Smooth muscle cell (in vitro differentiated cells): ENCODE results near the gene FKBP8. TPM values are rescaled to one million over a fixed set of nuclear protein-coding genes. Genes with fewer than 3 reads are reported as not detected.

Source experiments
- DNase-seq: peaks from one replicate; lab custom pipeline; 2025; ENCODE audit not compliant: unreplicated experiment; lab: John Stamatoyannopoulos, UW
- H2AFZ ChIP-seq: fragments of 200-600 bp; sonication (generic); 2 replicates; pipeline ENCODE4 v1.6.0; 2016; ENCODE audit warnings: antibody characterized with exemption, low read depth, mild to moderate bottlenecking
- H3F3A ChIP-seq: fragments of 200-600 bp; sonication (generic); 2 replicates; pipeline ENCODE4 v1.6.0; 2017; ENCODE audit warnings: antibody characterized with exemption, low read depth
- H3K27ac ChIP-seq: fragments of 200-600 bp; sonication (generic); 2 replicates; pipeline ENCODE4 v1.5.1; 2016; ENCODE audit warnings: low read depth, mild to moderate bottlenecking
- H3K27me3 ChIP-seq: fragments of 200-600 bp; sonication (generic); 2 replicates; pipeline ENCODE4 v1.6.1; 2016; ENCODE audit warnings: low read depth, mild to moderate bottlenecking
- H3K36me3 ChIP-seq: fragments of 200-600 bp; sonication (generic); 2 replicates; pipeline ENCODE4 v1.5.1; 2016; ENCODE audit warnings: low read depth
- H3K4me1 ChIP-seq: fragments of 200-600 bp; sonication (generic); 2 replicates; pipeline ENCODE4 v1.5.1; 2016; ENCODE audit warnings: low read depth
- H3K4me2 ChIP-seq: fragments of 200-600 bp; sonication (generic); 2 replicates; pipeline ENCODE4 v1.6.0; 2016; ENCODE audit warnings: mild to moderate bottlenecking
- H3K4me3 ChIP-seq: fragments of 200-600 bp; sonication (generic); 2 replicates; pipeline ENCODE4 v1.5.1; 2016; ENCODE audit warnings: mild to moderate bottlenecking
- H3K79me2 ChIP-seq: fragments of 200-600 bp; sonication (generic); 2 replicates; pipeline ENCODE4 v1.6.0; 2016; ENCODE audit warnings: low read depth, mild to moderate bottlenecking
- H3K9ac ChIP-seq: fragments of 200-600 bp; sonication (generic); 2 replicates; pipeline ENCODE4 v1.6.0; 2016; ENCODE audit warnings: low read depth
- H3K9me3 ChIP-seq: fragments of 200-600 bp; sonication (generic); replicated peaks from 2 replicates; pipeline ENCODE4 v1.5.1; 2016; ENCODE audit warnings: low read depth
- H4K20me1 ChIP-seq: fragments of 200-600 bp; sonication (generic); 2 replicates; pipeline ENCODE4 v1.6.0; 2016; ENCODE audit warnings: low read depth
- CTCF ChIP-seq: fragments of 200-600 bp; sonication (generic); IDR thresholded peaks from 2 replicates; pipeline ENCODE4 v1.5.1; 2017; ENCODE audit warnings: borderline replicate concordance, mild to moderate bottlenecking, antibody characterized with exemption; ENCODE audit not compliant: insufficient read depth, poor library complexity, severe bottlenecking
- WGBS: methylation state at CpG from one replicate; pipeline ENCODE4 v1.1.7; 2016; ENCODE audit warnings: low lambda C conversion rate; 5-methylcytosine and 5-hydroxymethylcytosine counted together
- polyA plus RNA-seq: library from polyadenylated mRNA; unstranded; fragments of >200 nt; fragmentation: Nextera tagmentation; extraction: Ambion mirVana; gene quantifications from 2 replicates; pipeline ENCODE4 v1.2.1, GENCODE V29; 2016
- total RNA-seq: library from RNA; depleted of rRNA; stranded (reverse); fragments of >200 nt; gene quantifications from 2 replicates; pipeline ENCODE4 v1.2.3, GENCODE V29; 2014

The FKBP8 gene
- total and polyA plus RNA-seq, 2 experiments from 2014 or later, result 143 to 358 TPM

- Histone ChIP-seq H3K4me3 (no peak overlapping the region), H3K27me3 (no peaks in the 10 kb centered on the region), H3K27ac (no peak overlapping the region), H3K9me3 (no peaks in the 10 kb centered on the region), H3K4me1 (peaks cover 3% of the 10 kb centered on the region), H4K20me1 (no peaks in the 10 kb centered on the region), H3K36me3 (no peaks in the 10 kb centered on the region), H3F3A (no peaks in the 10 kb centered on the region), H2AFZ (no peak overlapping the region), H3K79me2 (peaks cover 16% of the 10 kb centered on the region), H3K9ac (no peak overlapping the region), H3K4me2 (no peak overlapping the region)
- no peak for TF ChIP-seq CTCF
- DNase-seq, result no peak
- 97% methylated on average over 21 of the region's 22 CpGs for WGBS
These were observed 5.3 kb downstream of the FKBP8 start for GRCh38 chr19:18538115-18538514.

- Histone ChIP-seq H3K9me3 (no peaks in the 10 kb centered on the region), H3K27me3 (no peaks in the 10 kb centered on the region), H3K4me1 (peaks cover 1% of the 10 kb centered on the region), H4K20me1 (no peaks in the 10 kb centered on the region), H3K4me2 (no peak overlapping the region), H3K36me3 (no peaks in the 10 kb centered on the region), H3K9ac (no peak overlapping the region), H2AFZ (no peak overlapping the region), H3F3A (no peaks in the 10 kb centered on the region), H3K4me3 (no peak overlapping the region), H3K79me2 (peaks cover 13% of the 10 kb centered on the region), H3K27ac (no peak overlapping the region)
- TF ChIP-seq CTCF, result no peak
- DNase-seq, result no peak
- WGBS, result over 99% methylated on average over 17 of the region's 17 CpGs
These were observed 5.9 kb downstream of the FKBP8 start for GRCh38 chr19:18537431-18537830.

- Histone ChIP-seq H2AFZ (no peak overlapping the region), H3K4me3 (no peak overlapping the region), H3K9me3 (no peaks in the 10 kb centered on the region), H4K20me1 (no peaks in the 10 kb centered on the region), H3F3A (no peaks in the 10 kb centered on the region), H3K79me2 (peaks cover 6% of the 10 kb centered on the region), H3K27me3 (no peaks in the 10 kb centered on the region), H3K4me2 (no peak overlapping the region), H3K27ac (no peak overlapping the region), H3K36me3 (no peaks in the 10 kb centered on the region), H3K9ac (no peak overlapping the region), H3K4me1 (no peaks in the 10 kb centered on the region)
- TF ChIP-seq CTCF, result no peak
- 98% methylated on average over 10 of the region's 10 CpGs for WGBS
- DNase-seq, result no peak
These were observed 6.9 kb downstream of the FKBP8 start for GRCh38 chr19:18536475-18536874.

GRCh38 chr19:18533058-18533457, 10.3 kb downstream of the FKBP8 start:
- Histone ChIP-seq H3K27ac (no peak overlapping the region), H3K79me2 (no peaks in the 10 kb centered on the region), H3K9me3 (no peaks in the 10 kb centered on the region), H3K4me1 (no peaks in the 10 kb centered on the region), H2AFZ (no peak overlapping the region), H3K9ac (no peak overlapping the region), H3F3A (no peaks in the 10 kb centered on the region), H4K20me1 (no peaks in the 10 kb centered on the region), H3K36me3 (no peaks in the 10 kb centered on the region), H3K27me3 (no peaks in the 10 kb centered on the region), H3K4me3 (no peak overlapping the region), H3K4me2 (no peak overlapping the region)
- 100% methylated on average over 4 of the region's 4 CpGs for WGBS
- DNase-seq, result no peak
- no peak for TF ChIP-seq CTCF
